ENCODE results near the gene KCNN2. TPM values are rescaled to one million over a fixed set of nuclear protein-coding genes. Genes with fewer than 3 reads are reported as not detected.

KCNN2 gene
- total and polyA plus RNA-seq, 2 of the 8 experiments (the other 6 are each of a cell fraction or from before 2014, with no cell fraction given), result 13.1 to 18.6 TPM

GRCh38 chr5:114411380-114411931 is 49.6 kb downstream of the KCNN2 start:
- Histone ChIP-seq H3K4me1 (replicated peaks in 1 of 4; ENCODE audit: control insufficient read depth in 3 of 4, insufficient read depth in 4 of 4, low read length in 3 of 4) (peaks cover 3 to 10% (median 4%) of the 10 kb centered on the region in 4 experiments), H3K79me2 (ENCODE audit: control insufficient read depth in 1 of 2, insufficient read depth in 2 of 2, low read length in 2 of 2) (peaks cover 8 to 98% of the 10 kb centered on the region in 2 experiments), H3K56ac (replicated peaks; ENCODE audit: insufficient read length, low read depth, low read length) (no peak overlapping the region), H2AK5ac (ENCODE audit: low read depth, low read length) (no peak overlapping the region), H2BK15ac (ENCODE audit: low read length) (no peak overlapping the region), H3K4me3 (ENCODE audit: extremely low read depth in 1 of 4, insufficient read depth in 2 of 4, low read depth in 3 of 4, low read length in 4 of 4) (no peak overlapping the region), H3K36me3 (ENCODE audit: control insufficient read depth in 2 of 4, insufficient read depth in 4 of 4, low read length in 3 of 4) (no peaks in the 10 kb centered on the region), H3K4ac (replicated peaks; ENCODE audit: insufficient read length, low read depth, low read length) (no peak overlapping the region), H4K5ac (ENCODE audit: insufficient read length, low read depth, low read length) (no peak overlapping the region), H3K27me3 (replicated peaks in 1 of 4; ENCODE audit: control insufficient read depth in 3 of 4, extremely low read depth in 1 of 4, insufficient read depth in 3 of 4, low read length in 3 of 4) (no peaks in the 10 kb centered on the region), H3K4me2 (ENCODE audit: insufficient read depth in 1 of 2, low read depth in 2 of 2, low read length in 2 of 2) (no peak overlapping the region), H4K20me1 (replicated peaks in 1 of 2; ENCODE audit: control insufficient read depth in 1 of 2, insufficient read depth in 2 of 2, low read length in 2 of 2) (peaks cover 5% of the 10 kb centered on the region in 2 experiments), H2AFZ (ENCODE audit: low read length) (no peak overlapping the region), H3K79me1 (ENCODE audit: low read depth, low read length) (peaks cover 9% of the 10 kb centered on the region; the same call in 1 of the 2 replicates), H2BK12ac (ENCODE audit: low read depth, low read length) (no peak overlapping the region), H2BK120ac (replicated peaks; ENCODE audit: low read depth, low read length) (no peak overlapping the region), H4K8ac (ENCODE audit: extremely low read depth, insufficient read depth, low read length) (no peak overlapping the region), H3K14ac (ENCODE audit: insufficient read length) (no peak overlapping the region), H4K91ac (replicated peaks; ENCODE audit: insufficient read length, low read length) (no peak overlapping the region), H3K18ac (ENCODE audit: extremely low read depth, low read length) (no peak overlapping the region), H2BK5ac (ENCODE audit: low read depth, low read length) (no peak overlapping the region), H3K23ac (ENCODE audit: insufficient read length) (no peak overlapping the region), H2BK20ac (ENCODE audit: low read length) (no peak overlapping the region), H3K9ac (replicated peaks in 1 of 4; ENCODE audit: extremely low read depth in 1 of 4, low read depth in 3 of 4, low read length in 3 of 4) (no peak overlapping the region), H3K9me3 (ENCODE audit: insufficient read depth in 2 of 2, low read depth in 1 of 2, low read length in 1 of 2) (no peaks in the 10 kb centered on the region), H3K27ac (ENCODE audit: low read depth, low read length) (no peak overlapping the region), H3K23me2 (ENCODE audit: low read depth, low read length) (no peaks in the 10 kb centered on the region)
- no peak for DNase-seq (ENCODE audit: low read depth in 1 of 2, low spot score in 2 of 2)
- POLR2A ChIA-PET (ENCODE audit: partially characterized antibody), result no interaction called here
- no peak for FAIRE-seq
- CTCF ChIA-PET (ENCODE audit: partially characterized antibody), result interaction anchor here (0.8 to 1.5 kb wide), 3 partner anchors 23 to 38 kb away, joined by 3 to 6 read pairs (median 5); no protein-coding TSS in a partner anchor
- WGBS, 2 experiments (ENCODE audit: extremely low coverage in 1 of 2, insufficient coverage in 1 of 2, insufficient read length in 1 of 2, insufficient replicate concordance in 2 of 2, low coverage in 1 of 2, low lambda C conversion rate in 2 of 2, missing lambda C conversion rate in 1 of 2), result 93% methylated on average over 2 of the region's 3 CpGs; no CpG with 5 or more reads in 1 of the 2 experiments
- no peak for TF ChIP-seq ATF2 (IDR thresholded peaks at IDR 0.05; ENCODE audit: low read length)
- TF ChIP-seq SUZ12 (IDR thresholded peaks at IDR 0.05; ENCODE audit: low read length), result no peak
- TF ChIP-seq SP1 (IDR thresholded peaks at IDR 0.05; ENCODE audit: low read depth, low read length), result no peak
- no peak for TF ChIP-seq RAD21 (IDR thresholded peaks at IDR 0.05 in 1 of 2, conservative IDR thresholded peaks at IDR 0.05 in 1 of 2; ENCODE audit: low read depth in 2 of 2, low read length in 2 of 2)
- no peak for TF ChIP-seq NANOG (IDR thresholded peaks at IDR 0.05; ENCODE audit: insufficient read depth, low read depth, low read length, poor library complexity, severe bottlenecking)
- TF ChIP-seq MAFK (IDR thresholded peaks at IDR 0.05; ENCODE audit: low read depth, low read length), result no peak
- no peak for TF ChIP-seq SIN3A (conservative IDR thresholded peaks at IDR 0.05 in 1 of 2, IDR thresholded peaks at IDR 0.05 in 1 of 2; ENCODE audit: low read depth in 1 of 2, low read length in 2 of 2)
- no peak for TF ChIP-seq RNF2 (IDR thresholded peaks at IDR 0.05; ENCODE audit: borderline replicate concordance, low read depth, low read length, missing control alignments, poor library complexity, severe bottlenecking)
- TF ChIP-seq HDAC6 (IDR thresholded peaks at IDR 0.05; ENCODE audit: low read depth, low read length), result no peak
- no peak for TF ChIP-seq ZNF274 (IDR thresholded peaks at IDR 0.05; ENCODE audit: borderline replicate concordance, extremely low read depth, low read length)
